LNCAP (cell line): ENCODE measurements around the gene C19orf25.

Experiments used
- TF ChIP-seq, protein P1 (sequence below): fragments of 450-650 bp; IDR thresholded peaks from 2 replicates; pipeline ENCODE4 v1.5.1; 2017; ENCODE audit warnings: mild to moderate bottlenecking

The C19orf25 gene

DNA sequence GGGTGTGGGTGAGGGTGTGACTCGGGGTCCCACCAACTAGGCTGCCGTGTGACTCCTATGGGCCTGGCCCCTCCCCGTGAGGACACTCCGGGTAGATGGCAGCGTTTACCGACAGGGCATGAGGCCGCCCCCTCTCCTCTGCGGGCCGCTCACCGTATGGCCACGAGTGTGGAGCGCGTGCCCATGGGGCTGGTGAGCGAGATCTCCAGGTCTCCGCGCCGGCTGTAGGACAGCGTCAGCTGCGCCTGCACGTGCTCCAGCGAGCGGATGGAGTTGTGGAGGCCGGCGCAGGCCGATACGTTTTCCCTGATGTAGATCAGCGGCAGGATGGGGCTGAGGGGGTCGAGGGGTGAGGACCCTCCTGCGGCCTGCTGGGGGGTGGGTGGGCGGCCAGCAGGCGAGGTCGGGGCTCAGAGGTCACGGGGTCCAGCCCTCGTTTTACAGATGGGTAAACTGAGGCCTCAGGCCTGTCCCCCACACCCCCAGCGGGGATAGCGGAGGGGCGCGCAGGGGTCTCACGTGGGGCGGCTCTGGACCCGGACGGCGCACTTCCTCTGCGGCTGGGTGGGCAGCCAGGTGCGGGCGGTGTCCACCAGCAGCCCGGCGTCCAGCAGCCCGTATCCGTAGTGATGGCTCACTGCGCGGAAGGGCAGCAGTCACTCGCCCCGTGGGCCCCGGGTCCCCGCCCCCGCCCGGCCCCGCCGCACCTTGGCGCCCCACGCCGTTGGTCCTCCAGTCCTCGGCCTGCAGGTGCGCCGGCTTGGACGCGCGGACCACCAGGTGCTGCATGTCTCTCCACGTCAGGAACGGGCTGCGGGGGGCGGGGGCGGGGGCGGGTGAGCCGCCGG is 4.3 kb upstream of the C19orf25 start:
- TF ChIP-seq, protein P1, sequence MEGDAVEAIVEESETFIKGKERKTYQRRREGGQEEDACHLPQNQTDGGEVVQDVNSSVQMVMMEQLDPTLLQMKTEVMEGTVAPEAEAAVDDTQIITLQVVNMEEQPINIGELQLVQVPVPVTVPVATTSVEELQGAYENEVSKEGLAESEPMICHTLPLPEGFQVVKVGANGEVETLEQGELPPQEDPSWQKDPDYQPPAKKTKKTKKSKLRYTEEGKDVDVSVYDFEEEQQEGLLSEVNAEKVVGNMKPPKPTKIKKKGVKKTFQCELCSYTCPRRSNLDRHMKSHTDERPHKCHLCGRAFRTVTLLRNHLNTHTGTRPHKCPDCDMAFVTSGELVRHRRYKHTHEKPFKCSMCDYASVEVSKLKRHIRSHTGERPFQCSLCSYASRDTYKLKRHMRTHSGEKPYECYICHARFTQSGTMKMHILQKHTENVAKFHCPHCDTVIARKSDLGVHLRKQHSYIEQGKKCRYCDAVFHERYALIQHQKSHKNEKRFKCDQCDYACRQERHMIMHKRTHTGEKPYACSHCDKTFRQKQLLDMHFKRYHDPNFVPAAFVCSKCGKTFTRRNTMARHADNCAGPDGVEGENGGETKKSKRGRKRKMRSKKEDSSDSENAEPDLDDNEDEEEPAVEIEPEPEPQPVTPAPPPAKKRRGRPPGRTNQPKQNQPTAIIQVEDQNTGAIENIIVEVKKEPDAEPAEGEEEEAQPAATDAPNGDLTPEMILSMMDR, result no peak

DNA sequence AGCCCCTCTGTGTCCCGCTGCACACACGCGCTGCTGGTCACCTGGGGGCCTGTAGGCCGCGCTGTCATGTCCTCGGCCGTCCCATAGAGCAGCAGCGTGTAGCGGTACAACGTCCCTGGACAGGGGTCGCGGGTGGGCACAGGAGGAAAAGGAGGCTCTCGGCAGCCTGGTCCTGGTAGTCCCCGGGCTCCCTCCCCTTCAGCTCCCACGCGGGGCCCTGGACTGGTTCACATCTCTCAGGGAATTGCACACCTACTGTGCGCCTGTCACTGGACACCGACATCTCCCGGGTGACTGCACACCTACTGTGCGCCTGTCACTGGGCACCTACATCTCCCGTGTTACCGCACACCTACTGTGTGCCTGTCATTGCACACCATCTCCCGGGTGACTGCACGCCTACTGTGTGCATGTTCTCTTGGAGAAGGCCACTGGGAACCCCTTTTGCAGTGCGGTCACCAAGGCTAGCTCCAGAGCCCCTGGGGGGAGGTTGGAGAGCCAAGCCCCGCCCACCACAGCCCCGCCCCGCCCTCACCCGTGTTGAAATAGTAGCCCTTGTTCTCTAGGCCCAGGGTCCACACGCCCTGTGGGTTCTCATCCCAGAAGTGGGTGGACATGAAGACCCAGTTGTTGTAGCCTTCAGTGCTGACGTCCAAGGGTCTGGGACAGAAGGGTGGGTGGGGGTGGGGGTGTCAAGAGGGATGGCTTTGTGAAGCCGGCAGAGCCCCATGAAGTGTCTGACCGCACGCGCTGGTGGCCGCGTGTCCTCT is 3.5 kb upstream of the C19orf25 start:
- TF ChIP-seq, protein P1, result no peak

DNA sequence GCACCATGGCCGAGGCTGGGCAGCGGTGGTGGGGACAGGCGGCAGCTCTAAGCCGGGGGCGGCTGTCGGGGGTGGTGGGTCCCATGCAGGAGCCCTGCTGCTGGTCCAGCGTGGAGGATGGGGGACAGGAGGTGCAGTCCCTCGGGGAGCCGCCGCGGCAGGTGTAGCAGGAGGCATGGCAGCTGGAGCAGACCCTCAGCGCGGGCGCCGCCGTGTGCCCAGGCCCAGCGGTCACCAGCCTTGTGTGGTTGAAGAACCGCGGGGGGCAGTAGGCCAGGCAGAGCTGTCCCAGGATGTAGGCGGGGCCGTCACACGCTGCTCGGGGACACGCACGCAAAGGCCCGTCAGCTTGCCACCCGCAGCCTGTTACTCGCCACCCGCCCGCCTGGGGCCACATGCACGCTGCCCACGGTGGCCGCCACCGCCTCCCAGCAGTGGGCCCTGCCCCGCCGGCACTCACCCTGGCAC is 2.9 kb upstream of the C19orf25 start:
- TF ChIP-seq, protein P1, result no peak

DNA sequence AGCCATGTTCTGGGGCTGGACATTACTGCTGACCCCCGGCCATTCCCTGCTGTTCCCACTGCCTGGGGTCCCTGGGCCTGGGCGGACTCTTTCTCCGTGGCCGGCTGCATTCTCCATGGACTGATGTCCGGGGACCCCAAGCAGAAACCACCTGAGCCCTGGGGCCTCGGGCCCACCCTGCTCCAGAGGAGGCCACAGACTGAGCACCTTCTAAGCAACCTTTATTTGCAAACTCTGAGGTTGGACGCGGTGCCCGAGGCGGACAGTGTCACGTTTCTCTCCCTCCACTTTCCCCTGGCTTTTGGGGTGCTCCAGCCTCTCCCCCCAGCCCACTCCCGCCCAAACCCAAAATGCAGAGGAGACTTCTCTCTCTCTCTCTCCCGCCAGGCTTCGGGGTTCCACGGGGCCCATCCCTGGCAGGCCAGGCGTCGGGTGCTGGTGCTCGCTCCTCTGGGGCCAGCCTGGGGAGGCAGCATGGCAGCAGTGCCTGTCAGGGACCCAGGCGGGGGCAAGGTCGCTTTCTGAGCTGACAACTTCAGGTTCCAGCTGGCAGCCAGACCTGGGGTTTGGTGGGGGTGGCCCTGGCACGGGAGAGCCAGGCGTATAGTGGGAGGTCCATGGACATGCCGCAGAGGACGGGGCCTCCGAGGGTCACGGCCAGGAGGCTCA is 2.3 kb upstream of the C19orf25 start:
- TF ChIP-seq, protein P1, result no peak

DNA sequence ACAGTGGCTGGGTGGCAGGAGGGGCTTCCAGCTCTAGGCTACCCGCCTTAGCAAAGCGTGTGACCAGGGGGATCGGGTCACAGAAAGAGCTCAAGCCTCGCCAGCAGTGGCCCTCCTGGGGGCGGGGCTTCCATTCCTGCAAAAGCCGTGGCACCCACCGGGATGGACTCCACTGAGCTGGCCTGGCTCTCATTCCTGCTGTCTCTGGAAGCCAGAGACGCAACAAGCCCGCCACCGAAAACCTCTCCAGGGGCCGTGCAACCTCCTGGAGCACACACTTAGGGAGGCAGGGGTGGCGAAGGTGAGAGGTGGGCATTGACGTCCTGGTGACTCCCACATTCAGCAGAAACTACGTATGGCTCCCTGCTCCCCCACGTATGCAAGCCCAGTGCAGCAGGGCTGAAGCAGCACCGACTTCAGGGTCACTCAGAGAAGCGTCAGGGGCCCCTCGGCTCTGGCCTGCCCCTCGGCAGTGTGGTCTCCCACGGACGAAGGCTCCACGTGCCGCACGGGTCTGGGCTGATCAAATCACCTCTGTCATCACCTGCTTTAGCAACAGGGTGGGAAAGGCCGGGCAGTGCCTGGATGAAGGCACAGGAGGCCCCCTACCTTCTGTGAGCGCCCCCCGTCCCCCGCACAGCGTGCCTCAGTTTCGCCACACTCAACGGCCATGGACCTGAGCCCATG is 3.1 kb downstream of the C19orf25 start:
- TF ChIP-seq, protein P1, result no peak

DNA sequence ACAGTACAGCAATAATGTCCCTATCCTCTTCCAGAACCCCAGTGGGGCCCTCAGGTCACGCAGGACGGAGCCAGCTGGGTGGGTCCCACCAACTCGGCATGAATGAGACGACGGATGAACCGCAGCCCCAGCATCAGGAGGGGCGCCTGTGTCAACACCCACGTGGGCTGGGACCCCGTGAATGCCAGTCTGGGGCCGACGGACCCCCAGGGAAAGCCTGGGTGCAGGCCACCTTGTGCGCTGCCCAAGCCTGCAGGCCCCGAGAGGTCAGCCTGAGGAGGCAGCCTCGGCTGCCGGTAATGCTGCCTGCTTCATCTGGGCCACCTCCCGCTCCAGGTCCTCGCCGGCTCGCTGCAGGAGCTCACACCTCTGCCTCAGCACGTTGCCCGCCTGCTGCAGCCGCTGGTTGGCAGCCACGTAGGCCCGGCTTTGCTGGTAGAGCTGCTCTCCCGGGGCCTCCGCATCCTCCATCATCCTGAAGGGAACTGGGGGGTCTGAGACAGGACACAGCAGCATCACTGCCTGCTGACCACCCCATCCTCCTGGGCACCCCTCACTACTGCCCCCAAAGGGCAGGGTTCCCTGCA is 4.2 kb downstream of the C19orf25 start:
- TF ChIP-seq, protein P1, result no peak
